HCT116 (cell line): ENCODE measurements around the gene AKIRIN2. TPM values are rescaled to one million over a fixed set of nuclear protein-coding genes. Genes with fewer than 3 reads are reported as not detected.

ENCODE experiments used
- ATAC-seq: fragments of 200-7000 bp; cut with Tn5 transposase; 2 replicates; pipeline ENCODE4 v1.9.1; 2020; ENCODE audit warnings: mild to moderate bottlenecking, moderate library complexity
- BruUV-seq: library from RNA; stranded (reverse); fragments of 400-500 nt; replicated peaks from 2 replicates; lab custom pipeline; 2021; lab: Mats Ljungman, UMichigan
- CTCF ChIA-PET: fragments of 300-600 bp; sonication (Branson Sonifier 250); formaldehyde crosslinking; loops from one replicate; lab custom pipeline; 2021; ENCODE audit warnings: antibody characterized with exemption; lab: Charles Lee
- POLR2A ChIA-PET: fragments of 300-600, 350-600 bp; sonication (Branson Sonifier 250); formaldehyde crosslinking; loops from one replicate; lab custom pipeline; 2021; ENCODE audit warnings: antibody characterized with exemption; lab: Charles Lee
- RAD21 ChIA-PET, 2 experiments: fragments of 300-600 bp; sonication (Branson Sonifier 250); formaldehyde crosslinking; loops; one replicate each; lab custom pipeline; 2023; ENCODE audit warnings: low total read pairs in 2 of 2; ENCODE audit not compliant: uncharacterized antibody in 2 of 2, unreplicated experiment in 2 of 2, low non-redundant PET in 1 of 2; lab: Charles Lee
- DNase-seq: peaks from one replicate; pipeline ENCODE4 v3.0.0-alpha.2; 2010; ENCODE audit warnings: low read depth, low spot score
- H2AFZ ChIP-seq: fragments of 200-600 bp; shearing (Covaris generic), sonication (generic); 2 replicates; pipeline ENCODE4 v1.6.1; 2017; ENCODE audit warnings: low read depth, mixed run types, mixed read lengths, antibody characterized with exemption, low read length; ENCODE audit not compliant: poor library complexity, severe bottlenecking
- H3K27ac ChIP-seq: 2 replicates; pipeline ENCODE4 v1.5.1; 2012; ENCODE audit warnings: low read depth, low read length
- H3K27me3 ChIP-seq: fragments of 200-600 bp; sonication (generic); 2 replicates; pipeline ENCODE4 v1.6.1; 2016; ENCODE audit warnings: mixed run types, low read length, mixed read lengths; ENCODE audit not compliant: insufficient read depth
- H3K36me3 ChIP-seq, 2 experiments: fragments of 200-500 bp in 1 of 2; fragments of 200-600 bp in 1 of 2; sonication (Bioruptor generic) in 1 of 2; sonication (generic) in 1 of 2; 2 replicates each; pipeline versions ENCODE4 v1.5.1 to v1.6.1; 2014 to 2016; ENCODE audit warnings: low read length in 2 of 2, inconsistent platforms in 1 of 2, mixed read lengths in 1 of 2, mixed run types in 1 of 2; ENCODE audit not compliant: insufficient read depth in 2 of 2, control insufficient read depth in 1 of 2
- H3K4me1 ChIP-seq, 2 experiments: fragments of 200-600 bp in 1 of 2; sonication (generic) in 1 of 2; 2 replicates each; pipeline versions ENCODE4 v1.5.1 to v1.6.1; 2012 to 2017; ENCODE audit warnings: low read length in 2 of 2, inconsistent platforms in 1 of 2, mild to moderate bottlenecking in 1 of 2, mixed read lengths in 1 of 2, mixed run types in 1 of 2, moderate library complexity in 1 of 2; ENCODE audit not compliant: insufficient read depth in 2 of 2, control insufficient read depth in 1 of 2
- H3K4me2 ChIP-seq: fragments of 200-600 bp; sonication (generic); 2 replicates; pipeline ENCODE4 v1.6.1; 2017; ENCODE audit warnings: mixed run types, low read length, mixed read lengths
- H3K4me3 ChIP-seq, 2 experiments: fragments of 200-600 bp in 1 of 2; sonication (generic) in 1 of 2; replicated peaks in 1 of 2; 2 replicates each; pipeline ENCODE4 v1.5.1; 2011 to 2016; ENCODE audit warnings: low read length in 2 of 2, control low read depth in 1 of 2, low read depth in 1 of 2, mild to moderate bottlenecking in 1 of 2, mixed read lengths in 1 of 2, mixed run types in 1 of 2
- H3K79me2 ChIP-seq: fragments of 200-600 bp; sonication (generic); 2 replicates; pipeline ENCODE4 v1.6.1; 2017; ENCODE audit warnings: mild to moderate bottlenecking, mixed run types, low read length, moderate library complexity, mixed read lengths; ENCODE audit not compliant: insufficient read depth
- H3K9ac ChIP-seq: fragments of 200-600 bp; sonication (generic); 2 replicates; pipeline ENCODE4 v1.6.1; 2016; ENCODE audit warnings: low read length, mixed read lengths
- H3K9me2 ChIP-seq: fragments of 200-600 bp; sonication (generic), shearing (Covaris generic); 2 replicates; pipeline ENCODE4 v1.6.1; 2017; ENCODE audit warnings: mixed run types, mild to moderate bottlenecking, moderate library complexity; ENCODE audit not compliant: insufficient read depth
- H3K9me3 ChIP-seq, 2 experiments: fragments of 200-500 bp in 1 of 2; fragments of 200-600 bp in 1 of 2; sonication (Bioruptor generic) in 1 of 2; sonication (generic) in 1 of 2; 2 replicates each; pipeline ENCODE4 v1.6.1; 2014 to 2017; ENCODE audit warnings: low read length in 2 of 2, mixed read lengths in 2 of 2, inconsistent platforms in 1 of 2, low read depth in 1 of 2, mild to moderate bottlenecking in 1 of 2, mixed run types in 1 of 2, moderate library complexity in 1 of 2; ENCODE audit not compliant: control insufficient read depth in 1 of 2, insufficient read depth in 1 of 2
- H4K20me1 ChIP-seq: fragments of 200-600 bp; sonication (generic), shearing (Covaris generic); 2 replicates; pipeline ENCODE4 v1.6.1; 2017; ENCODE audit warnings: mixed run types, mild to moderate bottlenecking, moderate library complexity; ENCODE audit not compliant: insufficient read depth
- ATF3 ChIP-seq: IDR thresholded peaks from 2 replicates; pipeline ENCODE4 v1.6.1; 2012
- CTCF ChIP-seq, 3 experiments: fragments of 200-600 bp in 1 of 3; sonication (generic) in 1 of 3; IDR thresholded peaks in 2 of 3; conservative IDR thresholded peaks in 1 of 3; 2 replicates each; pipeline ENCODE4 v1.5.1; 2012 to 2017; ENCODE audit warnings: low read depth in 2 of 3, low read length in 2 of 3, antibody characterized with exemption in 1 of 3, borderline replicate concordance in 1 of 3, control low read depth in 1 of 3, mild to moderate bottlenecking in 1 of 3, mixed read lengths in 1 of 3, mixed run types in 1 of 3, moderate library complexity in 1 of 3; ENCODE audit not compliant: insufficient read depth in 1 of 3
- EGR1 ChIP-seq: IDR thresholded peaks from 2 replicates; pipeline ENCODE4 v1.6.1; 2012; ENCODE audit warnings: low read depth
- EZH2phosphoT487 ChIP-seq: fragments of 200-600 bp; IDR thresholded peaks from 2 replicates; pipeline ENCODE4 v1.6.1; 2018; ENCODE audit warnings: antibody characterized with exemption, borderline replicate concordance
- FOSL1 ChIP-seq: IDR thresholded peaks from 2 replicates; pipeline ENCODE4 v1.6.1; 2012; ENCODE audit warnings: low read depth
- JUND ChIP-seq: IDR thresholded peaks from 2 replicates; pipeline ENCODE4 v1.6.1; 2012
- MAX ChIP-seq: IDR thresholded peaks from 2 replicates; pipeline ENCODE4 v1.6.1; 2012
- POLR2A ChIP-seq: IDR thresholded peaks from 2 replicates; pipeline ENCODE4 v1.7.0; 2011; ENCODE audit warnings: borderline replicate concordance; ENCODE audit not compliant: insufficient read depth, insufficient read length; ENCODE audit errors: extremely low read depth
- POLR2AphosphoS5 ChIP-seq: IDR thresholded peaks from 2 replicates; pipeline ENCODE4 v1.6.1; 2011; ENCODE audit warnings: mild to moderate bottlenecking, low read depth, low read length, moderate library complexity
- RAD21 ChIP-seq: IDR thresholded peaks from 2 replicates; pipeline ENCODE4 v1.6.1; 2012; ENCODE audit warnings: low read depth, mild to moderate bottlenecking
- REST ChIP-seq: IDR thresholded peaks from 2 replicates; pipeline ENCODE4 v1.6.1; 2012; ENCODE audit warnings: low read depth
- SIN3A ChIP-seq: IDR thresholded peaks from 2 replicates; pipeline ENCODE4 v1.6.1; 2012; ENCODE audit warnings: low read depth
- SP1 ChIP-seq: IDR thresholded peaks from 2 replicates; pipeline ENCODE4 v1.6.1; 2012; ENCODE audit warnings: low read depth
- SRF ChIP-seq: IDR thresholded peaks from 2 replicates; pipeline ENCODE4 v1.6.1; 2012; ENCODE audit warnings: low read depth
- ZBTB33 ChIP-seq: IDR thresholded peaks from 2 replicates; pipeline ENCODE4 v1.6.1; 2011; ENCODE audit warnings: mild to moderate bottlenecking, low read length, moderate library complexity; ENCODE audit not compliant: insufficient replicate concordance; ENCODE audit errors: extremely low read depth
- intact Hi-C: fragments of 100-400 bp; cut with micrococcal nuclease; formaldehyde crosslinking; loops from 2 replicates; pipeline ENCODE4 v1.10.0; 2022
- total RNA-seq: library from RNA; stranded (reverse); gene quantifications from one replicate; pipeline ENCODE4 v1.2.1, GENCODE V29; 2021; ENCODE audit not compliant: unreplicated experiment

AKIRIN2 gene
- total RNA-seq, 1 experiment from 2014 or later = 54.8 TPM

DNA sequence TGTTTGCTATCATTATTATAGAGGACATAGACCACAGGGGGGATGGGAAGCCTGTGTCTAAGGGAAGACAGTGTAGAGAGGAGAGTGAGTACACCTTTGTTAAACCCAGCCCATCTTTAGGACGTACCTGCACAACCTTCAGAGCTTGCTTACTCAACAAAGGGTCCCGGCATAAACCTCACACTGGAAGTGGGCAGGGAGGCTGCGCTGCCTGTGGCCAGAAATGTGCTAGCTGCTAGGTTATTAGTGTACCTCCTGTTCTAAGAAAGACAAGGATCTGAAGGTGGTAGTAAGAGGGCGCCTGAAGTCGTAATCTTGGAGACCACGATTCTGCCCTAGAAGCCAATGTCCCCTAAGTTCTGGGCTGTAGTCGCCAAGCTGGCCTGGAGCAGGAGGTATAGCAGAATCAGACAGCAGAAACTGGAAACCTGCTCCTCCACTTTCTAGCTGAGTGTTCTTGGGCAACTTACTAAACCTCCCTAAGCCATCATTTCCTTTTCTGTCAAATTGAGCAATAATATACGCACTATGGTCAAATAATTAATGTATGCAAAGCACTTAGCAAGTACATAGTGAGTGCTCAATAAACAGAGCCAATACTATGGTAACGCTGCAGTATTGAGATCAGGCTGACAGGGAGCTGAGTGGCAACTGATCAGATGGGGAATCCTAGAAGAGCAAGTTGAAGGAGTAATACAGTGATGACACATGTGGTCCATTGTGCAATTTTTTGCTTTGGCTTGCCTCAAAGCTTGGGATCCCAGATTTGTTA is 16.8 kb upstream of the AKIRIN2 start:
- Histone ChIP-seq H3K4me3 (no peak overlapping the region), H3K27ac (no peak overlapping the region), H3K9me2 (no peaks in the 10 kb centered on the region), H3K4me2 (no peak overlapping the region), H3K27me3 (no peaks in the 10 kb centered on the region), H2AFZ (no peak overlapping the region), H3K36me3 (no peaks in the 10 kb centered on the region), H3K9ac (no peak overlapping the region), H3K79me2 (no peaks in the 10 kb centered on the region), H3K4me1 (peaks cover 12 to 24% of the 10 kb centered on the region in 2 experiments; a peak in 3 of 4 replicates), H3K9me3 (no peaks in the 10 kb centered on the region), H4K20me1 (no peaks in the 10 kb centered on the region)
- DNase-seq = no peak
- no TSS peak for BruUV-seq
- TF ChIP-seq ATF3 (no peak), SP1 (no peak), EGR1 (no peak), SIN3A (no peak), RAD21 (no peak), SRF (no peak), MAX (no peak), JUND (no peak), EZH2phosphoT487 (no peak), CTCF (IDR thresholded peaks at IDR 0.05 in 2 of 3, conservative IDR thresholded peaks at IDR 0.05 in 1 of 3; ENCODE audit: borderline replicate concordance in 1 of 3, insufficient read depth in 1 of 3, low read depth in 2 of 3, low read length in 2 of 3) (no peak), POLR2AphosphoS5 (no peak), FOSL1 (no peak), REST (no peak), POLR2A (no peak), ZBTB33 (no peak)
- ATAC-seq = no peak
- POLR2A ChIA-PET = interaction anchor here (0.5 to 1.1 kb wide), 3 partner anchors 10 to 17 kb away, joined by 3 to 5 read pairs (median 4); partner anchors contain the start of gene AKIRIN2
- intact Hi-C loops = no loop called here
- RAD21 ChIA-PET = no interaction called here
- CTCF ChIA-PET = no interaction called here
